Astrocyte (in vitro differentiated cells and primary cell): ENCODE results near the gene FMN2.

Experiments
- EZH2 ChIP-seq: IDR thresholded peaks from 2 replicates; pipeline ENCODE4 v1.6.1; 2012; ENCODE audit warnings: mild to moderate bottlenecking, low read length, inconsistent platforms; ENCODE audit not compliant: insufficient read depth
- TF ChIP-seq, protein P1 (sequence below): IDR thresholded peaks from 2 replicates; pipeline ENCODE4 v1.5.1; 2011; ENCODE audit warnings: low read depth, mild to moderate bottlenecking, inconsistent platforms, low read length, moderate library complexity; ENCODE audit not compliant: insufficient read depth

DNA sequence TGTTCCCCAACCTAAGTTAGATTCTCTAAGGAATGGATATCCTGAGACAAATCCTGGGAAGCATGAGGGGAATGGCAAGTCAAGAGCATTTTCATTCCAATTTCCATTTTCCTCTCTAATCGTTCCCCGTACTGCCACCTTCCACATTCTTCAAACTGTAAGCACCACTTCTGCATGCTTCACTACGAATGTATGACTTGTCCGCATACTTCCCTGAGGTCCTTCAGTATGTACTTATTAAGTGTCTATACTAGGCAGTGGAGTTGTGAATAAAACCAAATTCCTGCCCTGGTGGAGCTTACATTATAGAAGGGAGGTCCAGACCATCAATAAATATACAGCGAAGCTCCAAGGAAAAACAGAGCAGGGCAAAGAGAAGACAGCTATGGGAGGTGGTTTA is 365.5 kb downstream of the FMN2 start:
- TF ChIP-seq, protein P1, sequence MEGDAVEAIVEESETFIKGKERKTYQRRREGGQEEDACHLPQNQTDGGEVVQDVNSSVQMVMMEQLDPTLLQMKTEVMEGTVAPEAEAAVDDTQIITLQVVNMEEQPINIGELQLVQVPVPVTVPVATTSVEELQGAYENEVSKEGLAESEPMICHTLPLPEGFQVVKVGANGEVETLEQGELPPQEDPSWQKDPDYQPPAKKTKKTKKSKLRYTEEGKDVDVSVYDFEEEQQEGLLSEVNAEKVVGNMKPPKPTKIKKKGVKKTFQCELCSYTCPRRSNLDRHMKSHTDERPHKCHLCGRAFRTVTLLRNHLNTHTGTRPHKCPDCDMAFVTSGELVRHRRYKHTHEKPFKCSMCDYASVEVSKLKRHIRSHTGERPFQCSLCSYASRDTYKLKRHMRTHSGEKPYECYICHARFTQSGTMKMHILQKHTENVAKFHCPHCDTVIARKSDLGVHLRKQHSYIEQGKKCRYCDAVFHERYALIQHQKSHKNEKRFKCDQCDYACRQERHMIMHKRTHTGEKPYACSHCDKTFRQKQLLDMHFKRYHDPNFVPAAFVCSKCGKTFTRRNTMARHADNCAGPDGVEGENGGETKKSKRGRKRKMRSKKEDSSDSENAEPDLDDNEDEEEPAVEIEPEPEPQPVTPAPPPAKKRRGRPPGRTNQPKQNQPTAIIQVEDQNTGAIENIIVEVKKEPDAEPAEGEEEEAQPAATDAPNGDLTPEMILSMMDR = no peak
- TF ChIP-seq EZH2 = no peak
